Measurements from ENCODE around the gene VAT1L.

GRCh38 chr16:77951788-77952187 lies 163.4 kb downstream of the VAT1L start:
- peak; percentile 28 for TF ChIP-seq CTCF (IDR thresholded peaks at IDR 0.05; ENCODE audit: low read length)
- TF ChIP-seq EZH2 (optimal IDR thresholded peaks at IDR 0.05; ENCODE audit: low read depth, low read length), result no peak
